GM12878 (cell line): ENCODE measurements around the gene UVSSA. TPM values are rescaled to one million over a fixed set of nuclear protein-coding genes. Genes with fewer than 3 reads are reported as not detected.

Source experiments
- ATAC-seq: fragments of 200-7000 bp; cut with Tn5 transposase; 3 replicates; pipeline ENCODE4 v1.9.1; 2020; ENCODE audit warnings: mild to moderate bottlenecking, moderate library complexity
- BruUV-seq: library from RNA; stranded (reverse); fragments of 400-500 nt; replicated peaks from 2 replicates; lab custom pipeline; 2021; lab: Mats Ljungman, UMichigan
- CTCF ChIA-PET: fragments of 300-600 bp; sonication (Branson Sonifier 250); formaldehyde crosslinking; extraction: SDS; loops from one replicate; lab custom pipeline; 2021; ENCODE audit warnings: inconsistent platforms; lab: Yijun Ruan, JAX
- POLR2A ChIA-PET: fragments of 350-600 bp; formaldehyde crosslinking; extraction: SDS; loops from one replicate; lab custom pipeline; 2021; ENCODE audit warnings: inconsistent platforms; lab: Charles Lee
- RAD21 ChIA-PET: fragments of 300-600 bp; sonication (Branson Sonifier 250); formaldehyde crosslinking; loops from one replicate; lab custom pipeline; 2023; ENCODE audit warnings: antibody characterized with exemption; ENCODE audit not compliant: unreplicated experiment; lab: Charles Lee
- SMC1A ChIA-PET: fragments of 300-600 bp; sonication (Branson Sonifier 250); formaldehyde crosslinking; loops from one replicate; lab custom pipeline; 2023; ENCODE audit not compliant: unreplicated experiment, uncharacterized antibody; lab: Charles Lee
- DNase-seq: peaks from one replicate; pipeline ENCODE4 v3.0.0-alpha.2; 2011; ENCODE audit warnings: low read depth, low spot score
- FAIRE-seq: peaks from 3 replicates; lab custom pipeline; 2011; peaks lifted over from hg19 to GRCh38; lab: Jason Lieb, UNC
- H2AFZ ChIP-seq: 2 replicates; pipeline ENCODE4 v1.6.0; 2011; ENCODE audit warnings: low read depth, low read length, control low read depth; ENCODE audit not compliant: control insufficient read depth
- H3K27ac ChIP-seq: 2 replicates; pipeline ENCODE4 v1.5.1; 2011; ENCODE audit warnings: control low read depth; ENCODE audit not compliant: control insufficient read depth, insufficient read depth
- H3K27me3 ChIP-seq, 2 experiments: replicated peaks in 1 of 2; 2 replicates each; pipeline versions ENCODE4 v1.6.0 to v1.6.1; 2011; ENCODE audit warnings: low read length in 1 of 2; ENCODE audit not compliant: control insufficient read depth in 2 of 2, insufficient read depth in 2 of 2
- H3K36me3 ChIP-seq, 2 experiments: 2 replicates each; pipeline ENCODE4 v1.5.1; 2011; ENCODE audit warnings: low read length in 1 of 2; ENCODE audit not compliant: control insufficient read depth in 2 of 2, insufficient read depth in 2 of 2
- H3K4me1 ChIP-seq: 2 replicates; pipeline ENCODE4 v1.6.1; 2011; ENCODE audit warnings: mild to moderate bottlenecking, low read length, moderate library complexity, mixed read lengths; ENCODE audit not compliant: control insufficient read depth, insufficient read depth
- H3K4me2 ChIP-seq: 2 replicates; pipeline ENCODE4 v1.6.0; 2011; ENCODE audit warnings: control low read depth; ENCODE audit not compliant: control insufficient read depth, insufficient read depth
- H3K4me3 ChIP-seq: fragments of 200-600 bp; sonication (generic); 2 replicates; pipeline ENCODE4 v1.5.1; 2016
- H3K79me2 ChIP-seq: 2 replicates; pipeline ENCODE4 v1.6.0; 2011; ENCODE audit warnings: low read length; ENCODE audit not compliant: control insufficient read depth, insufficient read depth
- H3K9ac ChIP-seq: 2 replicates; pipeline ENCODE4 v1.8.0; 2011; ENCODE audit warnings: low read length, control low read depth, mixed read lengths; ENCODE audit not compliant: control insufficient read depth, insufficient read depth
- H3K9me3 ChIP-seq: replicated peaks from 3 replicates; pipeline ENCODE4 v1.5.1; 2011; ENCODE audit warnings: mild to moderate bottlenecking, low read length; ENCODE audit not compliant: control insufficient read depth, insufficient read depth
- H4K20me1 ChIP-seq: 2 replicates; pipeline ENCODE4 v1.6.0; 2011; ENCODE audit not compliant: control insufficient read depth, insufficient read depth
- BACH1 ChIP-seq: fragments of 450-650 bp; IDR thresholded peaks from 2 replicates; pipeline ENCODE4 v1.6.1; 2017; ENCODE audit warnings: mild to moderate bottlenecking, borderline replicate concordance
- BMI1 ChIP-seq: fragments of 450-650 bp; IDR thresholded peaks from 2 replicates; pipeline ENCODE4 v1.6.1; 2016; ENCODE audit warnings: mild to moderate bottlenecking, moderate library complexity, borderline replicate concordance
- CBX3 ChIP-seq: fragments of 200-600 bp; sonication (generic); IDR thresholded peaks from 2 replicates; pipeline ENCODE4 v1.6.1; 2016; ENCODE audit warnings: low read depth, borderline replicate concordance
- EED ChIP-seq: sonication (generic); IDR thresholded peaks from 2 replicates; pipeline ENCODE4 v1.6.1; 2016; ENCODE audit warnings: antibody characterized with exemption, low read depth
- ESRRA ChIP-seq: IDR thresholded peaks from 2 replicates; pipeline ENCODE4 v1.6.1; 2012; ENCODE audit warnings: mild to moderate bottlenecking, low read length, improper control_type of control experiment
- HSF1 ChIP-seq: fragments of 150-350 bp; IDR thresholded peaks from 2 replicates; pipeline ENCODE4 v1.6.1; 2014; ENCODE audit warnings: mild to moderate bottlenecking, low read depth, low read length
- KLF5 ChIP-seq: fragments of 450-650 bp; IDR thresholded peaks from 2 replicates; pipeline ENCODE4 v1.6.1; 2014; ENCODE audit warnings: mild to moderate bottlenecking; ENCODE audit not compliant: partially characterized antibody
- NFXL1 ChIP-seq: fragments of 450-650 bp; IDR thresholded peaks from 2 replicates; pipeline ENCODE4 v1.6.1; 2017; ENCODE audit warnings: antibody characterized with exemption, mild to moderate bottlenecking, borderline replicate concordance
- NR2C1 ChIP-seq: fragments of 450-650 bp; IDR thresholded peaks from 2 replicates; pipeline ENCODE4 v1.6.1; 2017; ENCODE audit warnings: antibody characterized with exemption, mild to moderate bottlenecking, moderate library complexity
- RAD21 ChIP-seq: IDR thresholded peaks from 2 replicates; pipeline ENCODE4 v1.6.1; 2011; ENCODE audit warnings: mild to moderate bottlenecking, low read depth, low read length, moderate library complexity; ENCODE audit not compliant: insufficient read depth
- RELA ChIP-seq: fragments of 450-650 bp; IDR thresholded peaks from 2 replicates; pipeline ENCODE4 v1.8.0; 2014; ENCODE audit warnings: borderline replicate concordance; ENCODE audit not compliant: partially characterized antibody
- SMAD5 ChIP-seq: IDR thresholded peaks from 2 replicates; pipeline ENCODE4 v1.6.1; 2016; ENCODE audit warnings: antibody characterized with exemption, low read depth
- ZBTB40 ChIP-seq: fragments of 450-650 bp; IDR thresholded peaks from 2 replicates; pipeline ENCODE4 v1.6.1; 2016; ENCODE audit warnings: mild to moderate bottlenecking, moderate library complexity, borderline replicate concordance
- WGBS: methylation state at CpG from one replicate; pipeline ENCODE4 v1.1.6; 2016; ENCODE audit warnings: low lambda C conversion rate; ENCODE audit not compliant: insufficient replicate concordance, insufficient coverage; ENCODE audit errors: missing lambda C conversion rate; 5-methylcytosine and 5-hydroxymethylcytosine counted together
- in situ Hi-C: fragments of 300-500 bp; cut with MboI; formaldehyde crosslinking; loops from 9 replicates; pipeline ENCODE4 v1.14.3; 2018; ENCODE audit warnings: mixed read lengths
- intact Hi-C: fragments of 100-400 bp; cut with micrococcal nuclease; formaldehyde crosslinking; loops from one replicate; pipeline ENCODE4 v1.14.2; 2022; ENCODE audit not compliant: unreplicated experiment
- polyA plus RNA-seq, 11 experiments: library from polyadenylated mRNA; depleted of rRNA in 4 of 11; unstranded in 6 of 11; stranded (reverse) in 5 of 11; fragments of >200 nt; fragmentation: Nextera tagmentation in 4 of 11; fragmentation: Illumina TruSeq in 1 of 11; extraction: Ambion mirVana in 4 of 11; extraction: Trizol in 1 of 11; gene quantifications; 1 replicate in 1 of 11; 2 replicates in 10 of 11; pipeline versions ENCODE4 v1.2.1 to v1.2.3, GENCODE V29; 2011 to 2016; ENCODE audit warnings: inconsistent platforms in 2 of 11, missing spikeins in 2 of 11, low read depth in 1 of 11
- total RNA-seq, 4 experiments: library from RNA; depleted of rRNA in 3 of 4; stranded (reverse); fragments of >200 nt in 3 of 4; fragmentation: Illumina TruSeq in 1 of 4; extraction: Trizol in 1 of 4; gene quantifications; 2 replicates each; pipeline versions ENCODE4 v1.2.1 to v1.2.3, GENCODE V29; 2013 to 2021

UVSSA gene
- total and polyA plus RNA-seq, 10 of the 15 experiments (the other 5 are each of a cell fraction or from before 2014, with no cell fraction given), result 0.34 to 16.8 (median 3.6) TPM

- no peak for TF ChIP-seq RELA
Observed at GRCh38 chr4:1361431-1361830, 14.4 kb downstream of the UVSSA start (continued).

GRCh38 chr4:1362046-1362445, 15.0 kb downstream of the UVSSA start:
- DNase-seq (no peak), ATAC-seq (no peak), FAIRE-seq (no peak)
- ChIA-PET POLR2A (interaction anchor here (0.7 kb wide), 1 partner anchor 331 kb away, joined by 4 read pairs; no protein-coding TSS in a partner anchor), SMC1A (no interaction called here), CTCF (no interaction called here), RAD21 (no interaction called here)
- Histone ChIP-seq H2AFZ (no peak overlapping the region), H3K9ac (no peak overlapping the region), H4K20me1 (no peaks in the 10 kb centered on the region), H3K27ac (no peak overlapping the region), H3K9me3 (no peaks in the 10 kb centered on the region), H3K4me1 (no peaks in the 10 kb centered on the region), H3K4me3 (no peak overlapping the region), H3K79me2 (no peaks in the 10 kb centered on the region), H3K27me3 (no peaks in the 10 kb centered on the region), H3K4me2 (no peak overlapping the region), H3K36me3 (no peaks in the 10 kb centered on the region; a peak in 2 of 4 replicates)
- in situ Hi-C loops (no loop called here), intact Hi-C loops (loop anchor here (5.0 kb wide), 1 partner anchor 335 kb away; no protein-coding TSS in a partner anchor)
- TF ChIP-seq BACH1 (no peak), KLF5 (no peak), NR2C1 (no peak), CBX3 (no peak), ESRRA (no peak), ZBTB40 (no peak), SMAD5 (no peak), BMI1 (no peak), HSF1 (no peak), NFXL1 (no peak), EED (no peak), RAD21 (no peak)
- 92% methylated on average over 10 of the region's 10 CpGs for WGBS
- BruUV-seq, result no TSS peak
